Measurements from ENCODE around the gene SLC7A8.

SLC7A8 gene

GRCh38 chr14:23154964-23155587 is 28.4 kb downstream of the SLC7A8 start:
- peak; percentile 85 to 91 (median 89) for DNase-seq

GRCh38 chr14:23153851-23154796 is 29.3 kb downstream of the SLC7A8 start:
- peak; percentile 73 to 83 (median 78) for DNase-seq

GRCh38 chr14:23151342-23151741 is 32.1 kb downstream of the SLC7A8 start:
- no peak for DNase-seq

- no peak for DNase-seq
Measured at GRCh38 chr14:23149745-23150144, 33.7 kb downstream of the SLC7A8 start.

- no peak for DNase-seq
Measured at GRCh38 chr14:23148591-23149249, 34.7 kb downstream of the SLC7A8 start.

- no peak for DNase-seq
Measured at GRCh38 chr14:23147676-23148075, 35.8 kb downstream of the SLC7A8 start.

- no peak for DNase-seq
Measured at GRCh38 chr14:23146980-23147379, 36.5 kb downstream of the SLC7A8 start.

- no peak for DNase-seq
Measured at GRCh38 chr14:23146351-23146910, 37.0 kb downstream of the SLC7A8 start.

- DNase-seq, result no peak
Measured at GRCh38 chr14:23145794-23146350, 37.6 kb downstream of the SLC7A8 start.

GRCh38 chr14:23143911-23144310 is 39.5 kb downstream of the SLC7A8 start:
- no peak for DNase-seq

GRCh38 chr14:23142826-23143225 is 40.6 kb downstream of the SLC7A8 start:
- no peak for DNase-seq

GRCh38 chr14:23141706-23142444 is 41.6 kb downstream of the SLC7A8 start:
- DNase-seq, result no peak

GRCh38 chr14:23140371-23140770 is 43.1 kb downstream of the SLC7A8 start:
- DNase-seq, result no peak

- no peak for DNase-seq
Measured at GRCh38 chr14:23139874-23140273, 43.6 kb downstream of the SLC7A8 start.

- no peak for DNase-seq
Measured at GRCh38 chr14:23137813-23138535, 45.5 kb downstream of the SLC7A8 start.

GRCh38 chr14:23137192-23137812 is 46.2 kb downstream of the SLC7A8 start:
- DNase-seq, result no peak

GRCh38 chr14:23136566-23137133 is 46.8 kb downstream of the SLC7A8 start:
- DNase-seq, result no peak

GRCh38 chr14:23132970-23133369 is 50.5 kb downstream of the SLC7A8 start:
- no peak for DNase-seq

GRCh38 chr14:23131482-23131881 is 52.0 kb downstream of the SLC7A8 start:
- no peak for DNase-seq

GRCh38 chr14:23130871-23131270 is 52.6 kb downstream of the SLC7A8 start:
- DNase-seq, result peak in 1 of 4 experiments; percentile 31

Data from suppressor macrophage (primary cell).